IMR-90 (cell line): Measurements from ENCODE around the gene NPEPL1.

Experiments
- BHLHE40 ChIP-seq: fragments of 150-350 bp; IDR thresholded peaks from 2 replicates; pipeline ENCODE4 v1.6.1; 2016; ENCODE audit warnings: mild to moderate bottlenecking, low read depth, low read length
- CEBPB ChIP-seq: IDR thresholded peaks from 2 replicates; pipeline ENCODE4 v1.6.1; 2012; ENCODE audit warnings: low read depth, low read length, improper control_type of control experiment
- CTCF ChIP-seq: conservative IDR thresholded peaks from 2 replicates; pipeline ENCODE4 v1.5.1; 2012; ENCODE audit warnings: mild to moderate bottlenecking, low read depth, low read length, improper control_type of control experiment
- MXI1 ChIP-seq: IDR thresholded peaks from 2 replicates; pipeline ENCODE4 v1.6.1; 2012; ENCODE audit warnings: low read depth, mild to moderate bottlenecking, low read length, moderate library complexity, borderline replicate concordance
- POLR2A ChIP-seq: IDR thresholded peaks from 2 replicates; pipeline ENCODE4 v1.6.1; 2012; ENCODE audit warnings: mild to moderate bottlenecking, low read depth, low read length
- RFX5 ChIP-seq: IDR thresholded peaks from 2 replicates; pipeline ENCODE4 v1.8.0; 2012; ENCODE audit warnings: low read depth, mild to moderate bottlenecking, low read length, moderate library complexity
- SMC3 ChIP-seq: fragments of 150-350 bp; IDR thresholded peaks from 2 replicates; pipeline ENCODE4 v1.6.1; 2016; ENCODE audit warnings: low read depth, mild to moderate bottlenecking, antibody characterized with exemption, low read length, moderate library complexity
- USF2 ChIP-seq: fragments of 150-350 bp; IDR thresholded peaks from 2 replicates; pipeline ENCODE4 v1.6.1; 2017; ENCODE audit warnings: mild to moderate bottlenecking, antibody characterized with exemption, low read length, low read depth

DNA sequence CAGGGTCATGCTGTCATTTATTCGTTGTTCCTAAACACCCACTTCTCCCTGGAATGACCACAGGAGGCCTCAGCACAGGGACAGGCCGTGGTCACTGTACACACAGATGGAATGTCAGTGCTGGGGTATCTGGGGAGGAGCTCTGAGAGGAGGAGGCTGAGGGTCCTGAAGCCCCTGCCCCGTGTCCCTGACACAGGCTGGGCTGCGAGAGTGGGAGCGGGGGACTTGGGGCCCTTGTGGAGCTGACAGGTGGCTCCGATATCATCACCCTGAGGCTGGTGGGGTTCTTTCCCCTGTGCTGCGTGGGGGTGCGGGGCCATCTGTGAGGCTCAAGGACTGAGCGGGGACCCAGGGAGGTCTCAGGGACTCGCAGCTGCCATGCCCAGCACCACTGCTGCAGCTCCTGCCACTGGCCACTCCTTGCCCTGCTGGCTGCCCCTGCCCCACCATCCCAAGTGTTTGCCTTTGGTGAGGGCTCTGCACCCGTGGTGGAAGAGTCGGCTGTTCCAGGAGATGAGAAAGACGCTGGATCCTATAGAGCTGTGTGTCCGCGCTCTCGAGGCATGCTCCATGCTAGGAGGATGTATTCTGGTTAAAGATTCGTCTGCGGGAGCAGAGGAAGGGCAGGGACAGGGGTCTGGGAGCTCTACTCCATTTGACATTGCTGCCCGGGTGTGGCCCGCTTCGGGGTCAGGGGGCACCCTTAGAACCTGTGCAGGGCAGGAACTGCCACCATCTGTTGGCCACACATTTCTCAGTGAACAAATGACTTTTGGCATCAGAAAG lies 18.9 kb downstream of the NPEPL1 start:
- TF ChIP-seq CTCF (no peak), BHLHE40 (no peak), USF2 (no peak), CEBPB (no peak), POLR2A (no peak), SMC3 (no peak), RFX5 (no peak), MXI1 (no peak)
